ENCODE results near the gene STAT4. TPM values are rescaled to one million over a fixed set of nuclear protein-coding genes. Genes with fewer than 3 reads are reported as not detected.
A peak's percentile ranks its signal among the peaks of the same experiment; 100 is the strongest.

STAT4 gene
- total RNA-seq, 1 donor from 2014 or later, result 1.0 TPM

DNA sequence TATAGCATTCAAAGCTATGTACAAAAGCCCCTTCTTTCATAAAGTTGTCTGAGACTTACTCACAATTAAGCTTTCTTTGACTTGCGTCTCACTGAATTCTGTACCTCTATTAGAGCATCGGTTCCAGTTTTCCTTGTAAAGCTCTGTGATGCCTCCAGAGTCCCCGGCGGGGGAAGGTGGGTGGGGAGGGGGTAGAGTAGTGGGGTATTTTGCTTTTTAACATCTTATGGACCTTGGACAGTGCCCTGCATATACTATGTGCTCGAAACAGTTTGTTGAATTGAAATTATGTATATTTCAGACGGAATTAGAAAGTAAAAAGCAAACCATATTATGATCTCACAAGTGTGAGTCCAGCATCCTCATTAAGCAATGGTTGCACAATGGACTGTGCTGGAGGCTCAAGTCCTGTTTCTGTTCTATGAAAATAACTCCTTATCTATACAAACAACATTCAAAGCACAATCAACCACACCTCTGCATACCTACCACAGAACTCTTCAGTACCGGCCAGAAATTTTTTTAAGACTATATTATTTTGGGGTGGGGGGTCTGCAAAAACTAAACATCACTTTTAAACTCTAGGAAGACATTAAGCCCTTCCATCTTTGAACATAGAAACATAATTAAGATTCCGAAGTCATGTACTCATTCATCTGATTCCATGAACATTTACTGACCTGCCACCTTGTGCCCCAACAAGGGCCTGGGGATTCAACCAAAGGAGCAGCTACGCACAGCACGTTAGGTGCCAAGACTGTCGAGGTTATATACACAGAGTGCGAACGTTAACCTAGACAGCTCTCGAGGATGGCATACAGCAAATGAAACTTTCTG lies 137.7 kb downstream of the STAT4 start:
- Mint-ChIP-seq H3K4me3 (no peak overlapping the region), H3K9me3 (no peaks in the 10 kb centered on the region)
- no peak for DNase-seq (ENCODE audit: low read depth, low spot score)

DNA sequence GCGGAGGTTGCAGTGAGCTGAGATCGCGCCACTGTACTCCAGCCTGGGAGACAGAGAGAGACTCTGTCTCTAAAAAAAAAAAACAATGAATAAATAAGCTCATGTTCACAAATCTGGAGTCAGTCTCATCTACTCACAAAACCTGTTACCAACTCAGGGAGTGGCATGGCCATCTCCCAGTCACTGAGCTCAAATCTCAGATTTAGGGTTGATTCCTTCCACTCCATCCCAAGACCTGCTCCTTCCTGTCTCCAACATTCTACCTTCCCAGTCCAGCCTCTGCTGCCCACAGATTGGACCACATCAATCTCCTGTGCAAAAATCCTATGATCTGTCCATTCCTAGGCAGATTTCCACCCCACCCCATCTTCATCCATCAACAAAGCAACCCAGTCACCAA lies 138.4 kb downstream of the STAT4 start:
- Mint-ChIP-seq H3K9me3 (no peaks in the 10 kb centered on the region), H3K27ac (ENCODE audit: unreplicated experiment) (no peak overlapping the region), H3K27me3 (ENCODE audit: low read depth) (peaks cover 15% of the 10 kb centered on the region), H3K4me1 (no peaks in the 10 kb centered on the region), H3K4me3 (no peak overlapping the region), H3K36me3 (ENCODE audit: low read depth) (no peaks in the 10 kb centered on the region)
- TF ChIP-seq, protein P1, sequence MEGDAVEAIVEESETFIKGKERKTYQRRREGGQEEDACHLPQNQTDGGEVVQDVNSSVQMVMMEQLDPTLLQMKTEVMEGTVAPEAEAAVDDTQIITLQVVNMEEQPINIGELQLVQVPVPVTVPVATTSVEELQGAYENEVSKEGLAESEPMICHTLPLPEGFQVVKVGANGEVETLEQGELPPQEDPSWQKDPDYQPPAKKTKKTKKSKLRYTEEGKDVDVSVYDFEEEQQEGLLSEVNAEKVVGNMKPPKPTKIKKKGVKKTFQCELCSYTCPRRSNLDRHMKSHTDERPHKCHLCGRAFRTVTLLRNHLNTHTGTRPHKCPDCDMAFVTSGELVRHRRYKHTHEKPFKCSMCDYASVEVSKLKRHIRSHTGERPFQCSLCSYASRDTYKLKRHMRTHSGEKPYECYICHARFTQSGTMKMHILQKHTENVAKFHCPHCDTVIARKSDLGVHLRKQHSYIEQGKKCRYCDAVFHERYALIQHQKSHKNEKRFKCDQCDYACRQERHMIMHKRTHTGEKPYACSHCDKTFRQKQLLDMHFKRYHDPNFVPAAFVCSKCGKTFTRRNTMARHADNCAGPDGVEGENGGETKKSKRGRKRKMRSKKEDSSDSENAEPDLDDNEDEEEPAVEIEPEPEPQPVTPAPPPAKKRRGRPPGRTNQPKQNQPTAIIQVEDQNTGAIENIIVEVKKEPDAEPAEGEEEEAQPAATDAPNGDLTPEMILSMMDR (conservative IDR thresholded peaks at IDR 0.05), result no peak
- DNase-seq (ENCODE audit: low read depth, low spot score), result no peak

More for the DNA sequence above, 137.7 kb downstream of the STAT4 start:
- Mint-ChIP-seq H3K4me1 (no peaks in the 10 kb centered on the region), H3K27ac (ENCODE audit: unreplicated experiment) (no peak overlapping the region), H3K36me3 (ENCODE audit: low read depth) (no peaks in the 10 kb centered on the region), H3K27me3 (ENCODE audit: low read depth) (peaks cover 16% of the 10 kb centered on the region)
- TF ChIP-seq, protein P1 (conservative IDR thresholded peaks at IDR 0.05), result no peak

DNA sequence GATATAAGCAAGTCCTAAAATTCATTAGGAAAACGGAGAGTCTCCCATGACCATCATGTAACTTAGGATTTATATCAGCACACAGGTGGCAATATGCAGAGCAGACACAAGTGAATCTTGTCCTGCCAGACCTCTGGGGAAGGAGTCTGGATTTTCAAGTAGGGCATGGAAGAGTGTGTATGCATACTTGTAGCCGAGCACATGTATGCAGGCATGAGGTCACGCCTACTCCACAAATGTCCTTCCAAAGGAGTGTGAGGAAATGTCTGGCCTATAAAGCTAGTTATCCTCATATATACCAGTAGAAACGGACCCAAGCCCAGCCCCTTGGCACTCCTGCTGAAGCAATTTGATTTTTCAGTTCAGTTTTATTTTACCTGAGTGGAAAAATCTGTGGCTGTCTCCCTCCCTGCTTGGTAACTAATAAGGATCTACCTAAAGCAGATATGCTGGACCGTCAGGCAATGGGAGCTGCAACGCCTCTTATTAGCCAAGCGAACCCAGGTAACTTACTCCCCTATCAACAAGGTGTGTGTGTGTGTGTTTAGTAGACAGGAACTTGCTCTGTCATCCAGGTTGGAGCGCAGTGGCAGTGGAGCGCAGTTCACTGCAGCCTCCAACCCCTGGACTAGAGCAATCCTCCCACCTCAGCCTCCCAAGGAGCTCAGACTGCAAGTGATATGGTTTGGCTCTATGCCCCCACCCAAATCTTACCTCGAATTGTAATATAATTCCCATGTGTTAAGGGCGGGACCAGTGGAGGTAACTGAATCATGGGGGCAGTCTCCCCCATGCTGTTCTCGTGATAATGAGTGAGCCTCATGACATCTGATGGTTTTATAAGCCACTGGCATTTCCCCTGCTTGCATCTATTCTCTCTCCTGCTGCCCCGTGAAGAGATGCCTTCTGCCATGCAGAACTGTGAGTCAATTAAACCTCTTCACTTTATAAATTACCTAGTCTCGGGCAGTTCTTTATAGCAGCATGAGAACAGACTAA lies 139.6 kb downstream of the STAT4 start:
- no peak for DNase-seq (ENCODE audit: low read depth, low spot score)
- Mint-ChIP-seq H3K36me3 (ENCODE audit: low read depth) (peaks cover 4% of the 10 kb centered on the region), H3K9me3 (no peaks in the 10 kb centered on the region), H3K27ac (ENCODE audit: unreplicated experiment) (no peak overlapping the region), H3K27me3 (ENCODE audit: low read depth) (peaks cover 7% of the 10 kb centered on the region), H3K4me1 (no peaks in the 10 kb centered on the region), H3K4me3 (peak overlapping the region; percentile 28)
- TF ChIP-seq, protein P1 (conservative IDR thresholded peaks at IDR 0.05), result no peak

DNA sequence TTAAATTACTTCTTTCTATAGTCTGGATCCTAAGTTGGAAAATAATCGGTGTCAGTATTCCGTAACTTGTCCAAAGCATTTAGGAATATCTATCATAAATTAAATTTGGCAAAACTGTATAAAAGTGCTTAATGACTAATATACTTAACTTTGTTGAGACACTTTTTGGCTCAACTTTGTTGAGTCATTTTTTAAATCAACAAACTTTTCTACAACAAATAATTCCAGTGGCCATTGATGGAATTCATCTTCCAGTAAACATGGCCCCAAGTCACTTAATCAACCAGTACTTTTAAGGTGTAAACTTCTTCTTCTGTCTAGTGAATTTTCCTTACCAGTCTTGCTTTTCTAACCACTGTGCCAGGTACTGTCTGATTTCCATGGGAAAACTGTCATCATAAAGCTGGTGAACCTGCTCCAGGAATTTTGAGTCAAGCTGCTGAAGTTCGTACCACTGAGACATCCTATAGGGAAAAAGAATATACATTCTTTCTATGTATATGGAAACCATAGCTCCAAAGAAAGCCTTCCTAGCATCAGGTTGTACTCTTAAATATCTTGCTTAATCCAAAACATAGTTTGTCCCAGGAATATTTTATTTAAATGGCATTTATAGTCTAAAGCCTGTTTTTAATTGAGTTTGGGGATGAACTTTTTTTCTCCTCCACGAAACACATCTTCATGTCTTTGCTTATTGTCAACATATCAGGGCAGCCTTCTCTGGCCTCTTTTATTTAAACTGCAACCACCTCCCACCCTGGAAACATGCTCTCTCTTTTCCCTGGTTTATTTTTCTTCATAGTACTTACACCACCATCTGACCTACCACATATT lies 141.0 kb downstream of the STAT4 start:
- TF ChIP-seq, protein P1 (conservative IDR thresholded peaks at IDR 0.05), result no peak
- DNase-seq (ENCODE audit: low read depth, low spot score), result no peak
- Mint-ChIP-seq H3K9me3 (no peaks in the 10 kb centered on the region), H3K4me3 (no peak overlapping the region), H3K4me1 (no peaks in the 10 kb centered on the region), H3K27me3 (ENCODE audit: low read depth) (no peaks in the 10 kb centered on the region), H3K27ac (ENCODE audit: unreplicated experiment) (no peak overlapping the region), H3K36me3 (ENCODE audit: low read depth) (peaks cover 8% of the 10 kb centered on the region)

DNA sequence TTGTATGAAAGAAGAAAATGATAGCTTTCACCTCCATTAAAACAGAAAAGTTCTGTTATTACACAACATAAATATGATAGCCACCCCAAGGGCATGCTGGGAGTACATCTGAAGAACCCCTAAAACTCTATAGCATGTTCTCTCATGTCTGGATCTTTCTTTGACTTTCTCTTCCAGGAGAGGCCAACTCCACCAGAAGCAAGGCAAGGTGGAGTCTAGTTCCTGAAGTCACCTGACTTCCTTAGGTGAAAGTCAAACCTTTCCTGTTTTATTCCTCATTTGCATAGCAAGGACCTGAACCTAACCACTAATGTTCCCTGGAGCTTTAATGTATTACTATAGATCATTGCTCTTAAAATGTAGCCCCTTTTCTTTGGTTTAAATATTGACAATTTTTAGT lies 142.5 kb downstream of the STAT4 start:
- no peaks in the 10 kb centered on the region for H3K27me3 Mint-ChIP-seq (ENCODE audit: low read depth)
- no peaks in the 10 kb centered on the region for H3K9me3 Mint-ChIP-seq
- no peak overlapping the region for H3K27ac Mint-ChIP-seq (ENCODE audit: unreplicated experiment)
- H3K4me1 Mint-ChIP-seq, result no peaks in the 10 kb centered on the region
- TF ChIP-seq, protein P1 (conservative IDR thresholded peaks at IDR 0.05), result no peak
- DNase-seq (ENCODE audit: low read depth, low spot score), result no peak
- no peak overlapping the region for H3K4me3 Mint-ChIP-seq
- H3K36me3 Mint-ChIP-seq (ENCODE audit: low read depth), result peaks cover 18% of the 10 kb centered on the region

All from neural crest cell (in vitro differentiated cells).